Pulmonary artery endothelial cell (primary cell): ENCODE measurements around the gene CCDC93. TPM values are rescaled to one million over a fixed set of nuclear protein-coding genes. Genes with fewer than 3 reads are reported as not detected.

Experiments used
- DNase-seq: peaks from one replicate; pipeline ENCODE4 v3.0.0-alpha.2; 2011; ENCODE audit warnings: low read depth, low spot score
- total RNA-seq: library from RNA; depleted of rRNA; stranded (reverse); fragments of >200 nt; gene quantifications from 2 replicates; pipeline ENCODE4 v1.2.3, GENCODE V29; 2014

Gene CCDC93, protein sequence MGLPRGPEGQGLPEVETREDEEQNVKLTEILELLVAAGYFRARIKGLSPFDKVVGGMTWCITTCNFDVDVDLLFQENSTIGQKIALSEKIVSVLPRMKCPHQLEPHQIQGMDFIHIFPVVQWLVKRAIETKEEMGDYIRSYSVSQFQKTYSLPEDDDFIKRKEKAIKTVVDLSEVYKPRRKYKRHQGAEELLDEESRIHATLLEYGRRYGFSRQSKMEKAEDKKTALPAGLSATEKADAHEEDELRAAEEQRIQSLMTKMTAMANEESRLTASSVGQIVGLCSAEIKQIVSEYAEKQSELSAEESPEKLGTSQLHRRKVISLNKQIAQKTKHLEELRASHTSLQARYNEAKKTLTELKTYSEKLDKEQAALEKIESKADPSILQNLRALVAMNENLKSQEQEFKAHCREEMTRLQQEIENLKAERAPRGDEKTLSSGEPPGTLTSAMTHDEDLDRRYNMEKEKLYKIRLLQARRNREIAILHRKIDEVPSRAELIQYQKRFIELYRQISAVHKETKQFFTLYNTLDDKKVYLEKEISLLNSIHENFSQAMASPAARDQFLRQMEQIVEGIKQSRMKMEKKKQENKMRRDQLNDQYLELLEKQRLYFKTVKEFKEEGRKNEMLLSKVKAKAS
- total RNA-seq: 24.9 and 36.7 TPM in 2 replicates

DNA sequence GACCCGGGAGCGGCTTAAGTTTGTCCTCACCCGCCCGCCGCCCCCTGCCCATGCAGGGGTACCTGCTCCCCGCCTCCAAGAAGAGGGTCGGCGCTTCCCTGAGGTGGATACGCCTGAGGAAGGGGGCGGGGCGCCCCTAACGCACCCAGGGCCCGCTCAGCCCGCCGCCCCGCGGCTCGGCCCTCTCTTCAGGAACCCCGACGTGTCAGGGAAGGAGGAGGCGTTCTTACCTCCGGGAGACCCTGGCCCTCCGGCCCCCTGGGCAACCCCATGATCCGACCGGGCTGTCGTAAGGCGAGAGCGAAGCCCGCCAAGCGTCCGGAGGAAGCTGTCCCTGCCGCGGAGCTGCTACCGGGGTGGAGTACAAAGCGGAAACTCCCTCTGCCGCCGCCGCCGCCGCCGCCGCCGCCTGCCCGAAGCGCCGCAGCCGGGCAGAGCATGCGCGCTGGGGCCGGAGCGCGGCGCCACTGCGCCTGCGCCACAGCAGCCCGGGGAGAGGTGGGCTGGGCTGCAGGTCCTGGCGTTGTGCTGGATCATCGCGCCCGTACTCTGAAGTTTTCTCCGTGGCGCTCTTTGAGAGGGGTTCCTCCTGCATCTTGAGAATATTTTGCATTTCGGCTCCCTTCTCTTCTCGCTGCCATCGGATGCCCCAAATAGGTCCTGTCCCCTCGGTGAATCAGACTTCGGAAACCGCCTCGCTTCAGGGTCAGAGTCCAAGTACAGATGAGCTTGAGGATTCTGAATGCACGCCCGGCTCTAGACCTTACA lies at the start of gene CCDC93:
Gene CCDC93 (minus strand): TSS at position 347 of the 768 bp plus-strand sequence. CDS start 75 bp downstream, at position 272.
- DNase-seq: peak; percentile 37

DNA sequence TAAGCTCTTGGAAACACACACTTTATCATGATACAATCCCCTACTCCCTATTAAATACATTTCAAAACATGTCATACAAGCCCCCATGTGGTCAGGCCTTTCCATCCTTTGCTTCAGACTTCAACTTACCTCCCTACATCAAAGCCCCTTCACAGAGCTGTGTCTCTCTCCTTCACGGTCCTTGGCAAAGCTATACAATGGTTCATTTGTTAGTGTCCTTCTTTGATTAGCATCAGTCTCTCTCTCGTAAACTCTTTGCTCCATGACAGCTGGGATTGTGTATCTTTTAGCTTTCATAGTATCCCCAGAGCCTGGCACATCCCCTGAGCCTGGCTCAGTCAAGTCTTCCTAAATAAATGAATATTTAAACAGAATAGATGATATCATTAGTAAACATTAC lies 48.8 kb upstream of the CCDC93 start:
- DNase-seq: no peak

DNA sequence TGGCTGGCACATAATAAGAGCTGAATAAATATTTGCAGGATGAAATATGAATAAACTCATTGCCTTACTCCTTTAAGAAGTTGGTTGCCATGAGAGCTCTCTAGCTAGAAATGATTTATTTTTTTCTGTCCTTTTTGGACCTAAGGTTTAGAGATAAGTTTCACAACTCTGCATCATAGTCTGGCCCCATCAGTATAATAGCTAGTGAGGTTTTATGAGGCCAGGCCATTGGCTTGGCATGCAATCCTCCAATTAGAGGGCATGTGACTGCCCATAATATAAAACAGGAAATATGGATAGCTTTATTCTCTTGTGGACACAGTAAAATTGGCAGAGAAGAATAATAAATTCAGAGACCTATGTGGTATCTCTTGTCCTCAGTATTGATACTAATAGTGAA lies 48.2 kb upstream of the CCDC93 start:
- DNase-seq: no peak

DNA sequence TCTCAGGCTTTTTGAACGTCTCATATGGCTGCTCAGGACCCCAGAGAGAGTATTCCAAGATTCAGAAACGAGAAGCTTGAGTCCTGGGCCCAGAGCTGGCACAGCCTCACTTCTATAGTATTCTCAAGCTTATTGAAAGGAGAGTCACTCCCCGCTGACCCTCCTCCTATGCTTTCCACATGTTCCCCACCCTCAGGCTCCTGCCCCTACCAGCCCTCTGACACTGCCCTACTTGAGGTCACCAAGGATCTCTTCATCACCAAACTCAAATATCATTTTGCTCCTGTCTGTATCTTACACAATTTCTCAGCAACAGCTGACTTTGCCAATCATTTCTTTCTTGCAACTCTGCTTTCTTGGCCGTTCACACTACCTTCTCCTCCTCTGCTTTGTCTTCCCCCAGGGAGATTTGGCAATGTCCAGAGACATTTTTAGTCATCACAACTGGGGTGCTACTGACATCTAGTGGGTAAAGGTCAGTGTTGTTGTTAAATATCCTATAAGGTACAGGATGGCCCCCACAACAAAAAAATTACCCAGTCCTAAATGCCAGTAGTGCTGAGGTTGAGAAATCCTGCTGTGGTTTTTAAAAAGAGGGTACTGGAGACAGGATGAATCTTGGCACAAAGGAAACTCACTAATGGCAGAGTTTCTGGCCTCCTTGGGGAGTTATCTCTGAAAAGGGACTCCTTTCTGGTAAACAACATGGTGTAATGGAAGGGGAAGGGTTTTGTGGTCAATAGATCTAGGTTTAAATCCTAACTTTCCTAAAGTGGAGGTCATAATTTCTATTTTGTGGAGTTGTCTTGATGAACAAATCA lies 47.5 kb upstream of the CCDC93 start:
- no peak for DNase-seq

DNA sequence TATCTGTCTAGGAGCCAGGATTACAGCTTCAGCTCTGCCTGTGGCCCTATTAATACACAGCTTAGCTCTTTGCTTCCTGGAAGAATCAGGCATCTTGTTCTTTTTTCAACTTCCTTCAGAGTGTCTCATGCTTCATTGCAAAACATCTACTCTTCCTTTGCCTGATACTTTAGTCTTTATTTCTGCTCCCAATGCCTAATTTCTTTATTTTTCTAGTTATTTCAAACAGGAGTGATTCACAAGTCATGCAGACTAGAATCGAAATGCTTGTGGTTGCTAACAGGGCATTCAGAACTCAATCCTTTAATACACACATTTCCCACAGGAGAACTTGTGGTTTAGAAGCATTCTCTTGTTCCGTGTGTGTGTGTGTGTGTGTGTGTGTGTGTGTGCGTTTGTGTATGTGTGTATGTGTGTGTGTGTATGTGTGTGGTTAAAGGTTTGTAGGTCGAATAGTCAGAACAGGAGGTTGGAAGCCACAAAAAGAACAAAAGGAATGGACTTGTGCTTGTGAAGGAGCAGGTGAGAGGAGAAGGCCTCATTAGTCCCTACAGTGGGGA lies 46.1 kb upstream of the CCDC93 start:
- DNase-seq: no peak

DNA sequence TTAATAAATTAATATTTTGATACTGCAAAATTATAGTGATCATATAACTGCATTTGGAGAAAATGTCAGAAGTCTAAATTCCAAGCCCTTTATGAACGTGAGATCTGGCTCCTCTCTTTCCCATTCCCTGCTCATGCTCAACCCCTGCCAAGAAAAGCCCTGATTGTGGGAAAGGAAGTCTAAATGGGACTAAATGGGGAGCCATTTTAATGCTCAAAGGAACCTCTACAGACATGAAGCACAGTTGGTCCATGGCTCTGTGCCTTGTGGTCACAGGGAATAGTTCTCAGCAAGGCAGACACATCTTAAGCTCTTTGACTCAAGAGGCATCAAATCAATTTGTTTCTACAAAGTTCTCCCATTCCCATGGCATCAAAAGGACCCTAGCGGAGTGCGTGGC lies 45.1 kb upstream of the CCDC93 start:
- no peak for DNase-seq

DNA sequence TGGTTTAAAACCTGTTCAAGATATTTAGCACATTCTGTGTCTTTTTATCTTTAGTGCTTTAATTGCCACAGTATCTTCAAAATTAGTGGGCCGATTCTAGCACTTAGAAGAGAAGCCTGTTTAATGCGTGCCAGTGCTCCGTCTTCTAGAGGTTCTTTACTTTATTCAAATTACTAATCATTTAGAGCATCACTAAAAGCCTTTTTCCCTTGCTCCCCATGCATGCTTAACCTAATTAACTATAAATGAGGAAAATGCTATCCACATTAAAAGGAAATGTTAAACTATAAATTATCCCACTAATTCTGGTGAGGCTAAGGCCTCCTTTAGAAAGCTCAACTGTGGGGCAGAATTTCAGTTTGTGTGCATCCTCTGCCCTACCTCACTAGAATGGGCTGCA lies 42.9 kb upstream of the CCDC93 start:
- no peak for DNase-seq

DNA sequence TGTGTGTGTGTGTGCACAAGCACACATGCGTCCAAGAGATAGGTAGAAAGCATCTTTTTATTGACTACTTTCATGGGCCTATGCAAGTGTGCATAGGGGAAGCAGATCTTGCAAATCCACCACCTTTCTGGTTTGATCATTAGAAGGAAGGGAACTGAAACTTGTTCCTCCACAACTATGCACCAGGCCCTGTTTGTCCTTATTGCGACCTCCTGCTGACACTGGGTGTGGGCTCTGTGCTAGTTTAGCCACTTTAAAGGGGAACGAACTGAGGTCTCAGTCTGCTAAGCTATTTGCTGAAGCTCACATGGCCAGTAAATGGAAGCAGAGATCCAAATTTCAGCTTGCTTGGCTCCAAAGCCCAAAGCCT lies 42.3 kb upstream of the CCDC93 start:
- DNase-seq: no peak

DNA sequence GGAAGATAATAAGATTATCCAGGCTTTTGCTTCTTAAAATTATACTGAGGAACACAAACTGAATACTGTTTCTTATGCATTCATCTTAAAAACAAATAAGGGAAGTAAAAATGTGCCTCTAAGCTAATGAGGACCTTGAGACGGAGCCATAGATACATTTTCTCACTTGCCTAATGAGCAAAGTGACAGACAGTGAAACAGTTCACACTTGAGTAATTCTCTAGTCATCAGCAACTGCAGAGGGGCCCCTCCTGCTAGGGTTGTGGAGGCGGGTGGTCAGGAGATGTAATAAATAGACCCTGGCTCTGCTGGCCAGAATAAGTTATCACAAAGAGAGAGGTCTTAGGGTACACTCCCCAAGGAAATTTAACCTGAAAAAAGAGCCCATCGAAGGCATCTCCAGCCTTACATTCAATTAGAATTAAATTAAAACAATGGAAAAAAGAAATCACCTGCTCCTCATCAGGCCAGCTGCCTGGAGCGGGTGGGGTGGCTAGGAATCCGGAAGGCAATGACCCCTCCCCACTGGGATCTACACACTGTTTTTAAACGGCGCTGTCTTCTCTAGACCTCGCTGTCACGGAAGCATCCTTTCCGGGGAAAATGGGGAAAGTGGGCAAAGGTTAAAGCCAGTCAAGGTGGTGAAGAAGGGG lies 41.8 kb upstream of the CCDC93 start:
- no peak for DNase-seq

DNA sequence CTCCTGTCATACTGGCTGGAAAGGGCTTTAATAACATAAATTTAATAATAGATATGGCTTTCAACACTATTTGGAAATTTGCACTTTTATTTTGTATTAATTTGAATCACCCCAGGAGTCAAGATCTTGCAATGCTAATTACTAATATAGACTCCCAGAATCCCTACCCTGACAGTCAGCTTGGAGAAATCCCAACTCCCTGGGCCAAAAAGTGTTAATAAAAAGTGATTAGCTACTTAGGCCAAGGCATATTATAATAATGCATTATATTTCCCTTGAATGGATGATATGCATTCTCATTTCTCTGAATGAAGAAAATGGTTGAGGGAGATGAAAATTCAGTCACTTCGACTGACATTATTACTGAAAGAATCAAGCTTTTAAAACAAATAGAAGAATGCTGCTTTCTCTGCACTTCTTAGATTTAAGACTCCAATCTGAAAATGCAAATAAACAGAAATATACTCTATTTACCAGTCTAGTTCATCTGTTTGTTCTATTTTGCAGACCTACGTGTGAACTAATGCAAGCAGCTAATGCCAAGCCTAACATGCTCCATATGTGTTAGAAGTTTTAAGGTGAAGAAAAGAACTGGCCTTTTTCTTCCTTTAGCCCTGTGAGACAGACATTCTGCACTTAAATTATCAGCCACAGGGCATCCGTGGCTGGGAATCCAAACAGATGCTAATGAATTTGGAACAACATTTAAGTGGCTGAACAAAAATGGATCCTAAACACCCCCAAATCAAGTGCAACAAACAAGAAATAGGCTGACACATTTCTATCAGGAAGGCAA lies 40.5 kb upstream of the CCDC93 start:
- DNase-seq: no peak

DNA sequence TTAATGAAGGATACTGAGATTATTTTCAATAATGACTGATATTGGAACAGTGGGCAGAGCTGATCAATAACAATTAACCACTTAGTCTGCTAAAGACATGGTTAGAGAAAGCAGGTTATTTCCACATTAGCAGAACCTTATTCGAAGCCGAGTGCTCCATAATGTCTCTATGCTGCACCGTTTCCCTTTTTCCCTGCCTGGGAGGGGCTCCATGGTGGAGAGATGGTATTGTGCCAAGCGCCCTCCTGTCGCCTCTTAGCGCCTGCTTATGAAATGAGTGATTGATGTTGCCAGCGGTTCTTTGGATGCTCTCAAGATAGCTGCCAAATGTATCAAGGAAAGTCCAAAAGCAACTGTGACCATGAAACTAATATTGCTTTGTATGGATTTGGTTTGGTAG lies 39.8 kb upstream of the CCDC93 start:
- no peak for DNase-seq

DNA sequence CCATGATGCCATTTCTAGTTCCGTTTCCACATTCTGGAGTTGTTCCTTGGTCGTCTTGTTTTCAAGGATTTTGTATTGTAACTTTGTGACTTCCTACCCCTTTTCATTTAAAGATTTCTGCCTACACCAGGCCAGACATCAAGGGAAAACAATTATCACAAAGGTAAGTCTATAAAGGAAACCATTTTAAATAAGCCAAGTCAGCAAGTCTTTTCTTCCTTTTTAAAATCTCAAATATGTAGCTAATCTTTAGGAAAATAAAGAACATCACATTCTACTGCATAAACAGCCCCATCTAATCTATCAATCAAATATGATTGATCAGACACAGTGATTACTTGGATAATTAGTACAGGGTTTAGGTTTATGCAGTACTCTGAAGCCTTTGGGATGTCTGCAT lies 38.6 kb upstream of the CCDC93 start:
- no peak for DNase-seq

DNA sequence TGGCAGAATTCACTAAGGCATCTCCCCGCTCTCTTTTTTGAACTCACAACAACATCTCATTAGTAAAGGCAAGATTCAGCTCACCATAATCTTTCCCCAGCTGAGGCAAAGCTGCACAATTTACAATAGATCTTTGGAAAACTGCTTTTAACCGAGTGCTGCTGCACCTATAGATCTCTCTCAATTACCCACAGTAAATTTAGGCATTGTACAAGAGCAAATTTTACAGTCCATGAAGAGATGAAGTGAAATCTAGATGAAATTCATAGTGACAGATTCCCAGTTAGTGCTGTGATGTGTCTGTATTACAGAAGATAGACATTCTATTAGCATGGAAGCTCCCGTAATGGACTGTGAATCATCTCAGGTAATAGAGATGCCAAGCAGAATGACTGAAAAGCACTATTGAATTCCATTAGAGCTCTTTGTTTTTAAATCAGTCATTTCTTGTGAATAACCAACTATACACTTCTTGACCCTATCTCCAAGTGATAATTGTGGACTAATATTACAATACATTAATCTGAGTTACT lies 38.0 kb upstream of the CCDC93 start:
- no peak for DNase-seq

DNA sequence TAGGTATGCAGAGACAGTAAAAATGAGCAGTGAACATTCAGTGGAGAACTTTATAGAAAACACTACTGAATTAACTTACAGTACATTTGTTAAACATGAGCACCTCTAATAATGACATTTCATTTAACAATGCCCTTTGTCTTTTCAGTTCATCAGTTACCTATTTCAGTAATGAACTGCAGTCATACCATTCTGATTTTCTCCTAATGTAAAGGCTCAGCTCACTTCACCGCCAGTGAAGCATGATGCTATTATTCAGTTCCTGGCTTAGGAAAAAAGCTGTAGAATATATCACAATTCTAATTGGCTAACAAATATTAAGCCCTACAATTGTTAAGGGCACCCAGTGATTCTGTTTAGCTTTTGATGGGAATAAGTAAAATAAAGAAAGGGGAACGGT lies 37.1 kb upstream of the CCDC93 start:
- DNase-seq: no peak

DNA sequence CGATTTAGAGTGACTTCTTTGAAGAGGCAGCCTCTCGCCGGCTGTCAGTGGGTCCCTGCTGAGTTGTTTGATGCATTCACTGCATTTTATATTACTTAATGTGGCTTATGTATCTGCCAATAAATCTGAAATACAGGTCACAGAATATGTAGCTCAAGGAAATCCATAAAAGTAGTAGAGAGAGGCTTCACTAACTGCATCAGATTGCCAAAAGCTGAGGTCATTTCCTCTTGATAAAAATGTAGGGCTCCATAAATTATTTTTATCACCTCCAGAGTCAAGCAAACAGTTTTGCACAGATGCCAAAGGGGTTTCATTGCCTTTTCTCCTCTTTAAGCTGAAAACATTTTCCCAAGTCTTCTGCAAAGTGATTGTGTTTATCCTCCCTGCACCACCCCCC lies 36.5 kb upstream of the CCDC93 start:
- no peak for DNase-seq

DNA sequence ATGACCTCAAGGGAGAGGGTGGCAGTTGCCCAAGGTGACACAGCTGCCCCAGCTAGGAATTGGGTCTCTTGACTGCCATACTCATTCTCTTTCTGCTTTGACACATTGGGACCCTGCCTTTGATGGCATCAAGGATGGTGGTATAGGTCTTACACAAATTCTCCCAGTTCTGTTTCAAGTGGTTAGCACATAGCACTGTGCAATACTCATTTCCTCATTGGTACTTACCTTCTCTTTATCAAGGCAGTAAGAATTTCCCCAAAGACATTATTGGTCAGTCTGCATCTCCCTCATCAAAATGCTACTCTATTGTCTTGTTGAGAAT lies 35.9 kb upstream of the CCDC93 start:
- DNase-seq: no peak

DNA sequence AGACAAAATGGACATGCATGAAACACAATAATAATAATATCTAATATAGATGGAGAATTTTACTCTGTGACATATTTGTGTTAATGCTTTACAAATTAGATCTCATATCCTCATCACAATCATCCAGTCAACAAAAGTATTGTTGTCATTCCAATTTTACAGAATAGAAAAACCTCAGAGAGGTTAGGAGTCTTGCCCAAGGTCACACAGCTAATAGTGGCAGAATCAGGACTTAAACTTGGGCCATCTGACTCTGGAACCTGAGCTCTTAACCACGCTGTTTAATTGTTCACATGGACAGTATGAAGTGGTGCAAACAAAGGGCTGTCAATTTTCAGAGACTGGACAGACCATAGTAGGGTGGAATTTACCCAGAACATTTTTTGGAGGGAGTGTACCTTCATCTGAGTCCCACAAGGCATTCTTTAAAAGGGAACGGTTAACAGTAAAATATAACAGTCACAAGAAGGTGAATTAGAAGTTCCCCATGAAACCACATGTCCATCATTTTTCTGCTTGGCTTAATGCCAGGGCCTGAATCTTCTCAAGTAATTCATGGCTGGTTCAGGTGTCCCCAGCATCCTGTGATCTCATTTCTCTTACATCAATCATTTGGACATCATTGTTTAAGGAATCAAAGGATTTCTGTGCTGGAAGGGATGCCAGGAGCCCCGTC lies 35.4 kb upstream of the CCDC93 start:
- no peak for DNase-seq

DNA sequence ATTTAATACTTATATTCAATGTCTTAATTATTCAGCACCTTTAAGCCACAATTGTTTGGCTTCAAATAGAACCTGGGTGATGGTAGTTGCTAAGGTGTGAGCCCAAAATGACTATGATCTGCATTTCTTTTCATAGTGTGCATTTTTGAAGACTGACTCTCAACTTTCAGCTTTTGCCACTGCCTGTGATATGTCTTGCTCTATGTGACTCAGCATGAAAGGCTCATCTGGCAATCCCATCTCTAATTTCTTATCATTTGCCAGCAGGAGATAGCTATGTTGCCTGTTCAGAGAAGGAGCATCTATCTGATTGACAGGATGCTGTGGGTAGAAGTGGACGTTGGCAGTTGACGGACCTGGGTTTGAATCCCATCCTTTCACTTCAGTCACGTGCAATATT lies 34.5 kb upstream of the CCDC93 start:
- DNase-seq: no peak

DNA sequence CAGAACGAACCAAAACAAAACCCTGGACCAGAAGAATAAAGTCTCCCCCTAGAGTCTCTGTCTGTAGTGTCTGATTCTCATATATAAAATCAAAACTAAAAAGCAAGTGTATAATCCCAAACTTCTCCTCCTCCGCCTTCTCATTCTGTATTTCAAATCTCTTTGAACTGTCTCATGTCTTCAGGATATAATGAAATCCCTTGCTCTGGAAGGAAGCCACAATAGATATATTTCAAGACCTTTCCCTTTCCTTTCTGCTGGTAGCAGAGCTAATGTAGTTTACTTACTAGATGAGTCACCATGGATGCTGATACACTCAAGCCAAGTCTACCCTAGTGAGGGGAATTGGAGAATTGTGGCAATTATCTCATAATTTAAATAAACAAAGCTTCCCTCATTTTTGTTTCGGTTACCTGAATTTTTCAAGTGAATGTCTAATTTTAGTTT lies 33.5 kb upstream of the CCDC93 start:
- no peak for DNase-seq
